A549 (cell line): Measurements from ENCODE around the gene APH1B.

Experiments used
- JUN ChIP-seq, 2 experiments: fragments of >200 bp; sonication (Bioruptor Twin); formaldehyde crosslinking; IDR thresholded peaks; 2 replicates in 1 of 2; 3 replicates in 1 of 2; pipeline ENCODE4 v1.6.1; 2016 to 2017
- KDM1A ChIP-seq: fragments of 200-600 bp; sonication (generic); IDR thresholded peaks from 2 replicates; pipeline ENCODE4 v1.6.1; 2016; ENCODE audit warnings: low read depth, mild to moderate bottlenecking
- NPAS2 ChIP-seq: fragments of 250-450 bp; sonication (Bioruptor Pico); IDR thresholded peaks from 2 replicates; pipeline ENCODE4 v1.8.0; 2022; ENCODE audit warnings: mild to moderate bottlenecking, moderate library complexity, borderline replicate concordance
- PHF8 ChIP-seq: fragments of 200-600 bp; sonication (generic); IDR thresholded peaks from 2 replicates; pipeline ENCODE4 v1.6.1; 2016; ENCODE audit warnings: low read depth, mild to moderate bottlenecking, antibody characterized with exemption, moderate library complexity, borderline replicate concordance
- POLR2A ChIP-seq: IDR thresholded peaks from 2 replicates; pipeline ENCODE4 v1.6.1; 2012; ENCODE audit warnings: mild to moderate bottlenecking, low read length
- RAD21 ChIP-seq, 2 experiments: fragments of >200 bp in 1 of 2; sonication (Bioruptor Twin) in 1 of 2; formaldehyde crosslinking in 1 of 2; IDR thresholded peaks in 1 of 2; conservative IDR thresholded peaks in 1 of 2; 2 replicates in 1 of 2; 3 replicates in 1 of 2; pipeline ENCODE4 v1.6.1; 2012 to 2018; ENCODE audit warnings: inconsistent platforms in 1 of 2
- TF ChIP-seq, protein P1 (sequence below): fragments of >200 bp; sonication (Bioruptor Twin); formaldehyde crosslinking; IDR thresholded peaks from 3 replicates; pipeline ENCODE4 v1.5.1; 2016
- TF ChIP-seq, protein P2 (sequence below): fragments of 450-650 bp; IDR thresholded peaks from 2 replicates; pipeline ENCODE4 v1.6.1; 2014; ENCODE audit warnings: antibody characterized with exemption

DNA sequence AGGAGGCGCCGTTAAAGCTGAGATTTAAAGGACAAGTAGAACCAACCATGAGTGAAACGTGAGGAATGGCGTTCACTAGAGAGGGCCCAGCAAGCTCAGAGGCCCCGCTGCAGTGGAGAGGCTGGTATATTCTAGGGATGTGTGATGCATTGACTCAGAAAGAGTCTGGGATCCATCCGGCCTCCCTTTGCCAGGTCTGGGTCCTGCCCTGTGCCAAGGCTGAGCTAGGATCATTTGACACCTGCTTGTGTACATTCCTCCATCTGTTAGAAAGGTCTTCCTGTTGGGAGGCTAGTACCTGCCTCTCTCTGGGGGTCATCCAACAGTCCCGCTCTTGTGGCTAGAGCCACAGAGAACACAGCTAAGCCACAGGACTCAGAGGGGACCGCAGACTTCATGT is 75.9 kb downstream of the APH1B start:
- TF ChIP-seq, protein P1, sequence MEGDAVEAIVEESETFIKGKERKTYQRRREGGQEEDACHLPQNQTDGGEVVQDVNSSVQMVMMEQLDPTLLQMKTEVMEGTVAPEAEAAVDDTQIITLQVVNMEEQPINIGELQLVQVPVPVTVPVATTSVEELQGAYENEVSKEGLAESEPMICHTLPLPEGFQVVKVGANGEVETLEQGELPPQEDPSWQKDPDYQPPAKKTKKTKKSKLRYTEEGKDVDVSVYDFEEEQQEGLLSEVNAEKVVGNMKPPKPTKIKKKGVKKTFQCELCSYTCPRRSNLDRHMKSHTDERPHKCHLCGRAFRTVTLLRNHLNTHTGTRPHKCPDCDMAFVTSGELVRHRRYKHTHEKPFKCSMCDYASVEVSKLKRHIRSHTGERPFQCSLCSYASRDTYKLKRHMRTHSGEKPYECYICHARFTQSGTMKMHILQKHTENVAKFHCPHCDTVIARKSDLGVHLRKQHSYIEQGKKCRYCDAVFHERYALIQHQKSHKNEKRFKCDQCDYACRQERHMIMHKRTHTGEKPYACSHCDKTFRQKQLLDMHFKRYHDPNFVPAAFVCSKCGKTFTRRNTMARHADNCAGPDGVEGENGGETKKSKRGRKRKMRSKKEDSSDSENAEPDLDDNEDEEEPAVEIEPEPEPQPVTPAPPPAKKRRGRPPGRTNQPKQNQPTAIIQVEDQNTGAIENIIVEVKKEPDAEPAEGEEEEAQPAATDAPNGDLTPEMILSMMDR: no peak
- TF ChIP-seq, protein P2, sequence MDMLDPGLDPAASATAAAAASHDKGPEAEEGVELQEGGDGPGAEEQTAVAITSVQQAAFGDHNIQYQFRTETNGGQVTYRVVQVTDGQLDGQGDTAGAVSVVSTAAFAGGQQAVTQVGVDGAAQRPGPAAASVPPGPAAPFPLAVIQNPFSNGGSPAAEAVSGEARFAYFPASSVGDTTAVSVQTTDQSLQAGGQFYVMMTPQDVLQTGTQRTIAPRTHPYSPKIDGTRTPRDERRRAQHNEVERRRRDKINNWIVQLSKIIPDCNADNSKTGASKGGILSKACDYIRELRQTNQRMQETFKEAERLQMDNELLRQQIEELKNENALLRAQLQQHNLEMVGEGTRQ: no peak
- TF ChIP-seq NPAS2 (CRISPR knock-in tag): no peak
- no peak for TF ChIP-seq JUN (IDR thresholded peaks at IDR 0.05)
- no peak for TF ChIP-seq RAD21 (conservative IDR thresholded peaks at IDR 0.05 in 1 of 2, IDR thresholded peaks at IDR 0.05 in 1 of 2)
- TF ChIP-seq PHF8: no peak
- no peak; the same call in 1 of the 2 replicates for TF ChIP-seq POLR2A
- no peak for TF ChIP-seq KDM1A
